T follicular helper cell (primary cell): ENCODE measurements around the gene TSR2.
A peak's percentile ranks its signal among the peaks of the same experiment; 100 is the strongest.

Experiments used
- DNase-seq: peaks from one replicate; pipeline ENCODE4 v3.0.0-alpha.2; 2020; ENCODE audit warnings: low read depth
- total RNA-seq, 2 experiments: gene quantifications; one replicate each; lab custom pipeline; 2026; lab: John Stamatoyannopoulos, UW

TSR2 gene
- total RNA-seq = 76.7 to 79.5 reads per million in 2 experiments

DNA sequence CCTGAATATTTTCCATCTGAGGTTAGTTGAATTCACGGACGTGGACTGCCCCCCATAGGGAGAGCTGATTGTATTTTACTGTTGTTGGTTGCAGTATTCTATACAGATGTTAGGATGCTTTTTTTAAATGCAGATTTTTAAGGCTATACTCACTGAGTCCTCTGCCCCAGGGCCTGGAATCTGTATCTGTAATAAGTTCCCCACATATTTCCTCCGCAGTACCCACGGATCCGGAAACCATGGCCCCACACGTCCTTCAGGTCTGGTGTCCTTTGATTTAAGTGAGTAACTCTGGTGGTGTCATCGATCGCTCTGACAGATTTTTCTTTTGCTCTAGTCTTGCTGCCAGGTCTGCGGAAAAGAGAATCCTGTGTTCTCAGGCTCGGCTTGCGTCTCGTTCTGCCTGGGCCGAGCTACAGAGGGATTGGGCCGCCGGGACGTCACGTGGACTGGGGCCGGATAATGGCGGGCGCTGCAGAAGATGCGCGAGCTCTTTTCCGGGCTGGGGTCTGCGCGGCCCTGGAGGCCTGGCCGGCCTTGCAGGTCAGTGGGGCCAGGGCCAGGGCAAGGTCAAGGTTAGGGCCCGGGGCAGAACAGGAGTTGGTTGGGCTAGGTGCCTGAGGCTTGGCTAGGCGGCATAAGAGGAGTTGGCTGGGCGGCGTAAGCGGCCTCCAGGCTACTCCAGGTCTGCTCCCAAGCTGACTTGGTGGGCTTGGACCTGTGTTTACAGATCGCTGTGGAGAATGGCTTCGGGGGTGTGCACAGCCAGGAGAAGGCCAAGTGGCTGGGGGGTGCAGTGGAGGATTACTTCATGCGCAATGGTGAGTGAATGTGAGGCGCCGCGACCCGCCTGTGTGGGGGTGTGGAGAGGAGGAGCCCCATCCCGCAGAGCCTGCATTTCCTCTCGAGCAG lies at the start of gene TSR2:
Gene TSR2 (plus strand): TSS at position 445 of the 912 bp plus-strand sequence. CDS start 18 bp downstream, at position 463.
- DNase-seq = peak; percentile 69

GRCh38 chrX:54397113-54397512 lies 43.1 kb upstream of the TSR2 start:
- no peak for DNase-seq

DNA sequence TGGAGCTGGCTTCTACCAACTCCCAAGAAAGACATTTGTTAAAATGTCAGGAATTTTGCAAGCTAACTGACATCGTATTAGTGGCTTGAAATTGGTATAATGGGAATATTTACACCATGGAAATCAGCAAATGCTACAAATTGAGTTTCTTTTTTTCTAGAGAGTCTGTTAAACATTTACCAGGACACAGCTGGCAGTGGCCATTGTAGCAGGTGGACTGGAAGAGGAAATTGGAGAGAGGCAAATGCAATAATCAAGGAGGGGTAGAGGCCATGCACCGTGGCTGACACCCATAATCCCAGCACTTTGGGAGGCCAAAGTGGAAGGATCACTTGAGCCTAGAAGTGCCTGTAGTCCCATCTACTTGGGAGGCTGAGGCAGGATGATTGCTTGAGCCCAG lies 32.9 kb upstream of the TSR2 start:
- no peak for DNase-seq

GRCh38 chrX:54411732-54412131 lies 28.5 kb upstream of the TSR2 start:
- no peak for DNase-seq

- DNase-seq = no peak
Observed at GRCh38 chrX:54413753-54414152, 26.5 kb upstream of the TSR2 start.

GRCh38 chrX:54415534-54416350 lies 24.5 kb upstream of the TSR2 start:
- DNase-seq = no peak

DNA sequence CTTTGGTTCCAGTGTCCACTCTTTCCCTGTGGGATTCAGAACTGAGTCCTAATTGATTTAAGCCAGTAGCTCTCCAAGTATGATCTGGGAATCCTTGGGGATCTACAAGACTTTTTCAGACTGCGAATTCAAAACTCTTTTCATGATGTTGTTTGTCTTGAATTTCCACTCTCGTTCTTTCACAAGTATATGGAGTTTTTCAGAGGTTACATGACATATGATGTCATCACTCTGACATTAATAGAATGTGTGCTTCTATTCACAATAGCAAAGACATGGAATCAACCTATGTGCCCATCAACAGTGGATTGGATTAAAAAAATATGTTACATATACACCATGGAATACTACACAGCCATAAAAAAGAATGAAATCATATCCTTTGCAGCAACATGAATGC lies 23.2 kb upstream of the TSR2 start:
- DNase-seq = no peak

DNA sequence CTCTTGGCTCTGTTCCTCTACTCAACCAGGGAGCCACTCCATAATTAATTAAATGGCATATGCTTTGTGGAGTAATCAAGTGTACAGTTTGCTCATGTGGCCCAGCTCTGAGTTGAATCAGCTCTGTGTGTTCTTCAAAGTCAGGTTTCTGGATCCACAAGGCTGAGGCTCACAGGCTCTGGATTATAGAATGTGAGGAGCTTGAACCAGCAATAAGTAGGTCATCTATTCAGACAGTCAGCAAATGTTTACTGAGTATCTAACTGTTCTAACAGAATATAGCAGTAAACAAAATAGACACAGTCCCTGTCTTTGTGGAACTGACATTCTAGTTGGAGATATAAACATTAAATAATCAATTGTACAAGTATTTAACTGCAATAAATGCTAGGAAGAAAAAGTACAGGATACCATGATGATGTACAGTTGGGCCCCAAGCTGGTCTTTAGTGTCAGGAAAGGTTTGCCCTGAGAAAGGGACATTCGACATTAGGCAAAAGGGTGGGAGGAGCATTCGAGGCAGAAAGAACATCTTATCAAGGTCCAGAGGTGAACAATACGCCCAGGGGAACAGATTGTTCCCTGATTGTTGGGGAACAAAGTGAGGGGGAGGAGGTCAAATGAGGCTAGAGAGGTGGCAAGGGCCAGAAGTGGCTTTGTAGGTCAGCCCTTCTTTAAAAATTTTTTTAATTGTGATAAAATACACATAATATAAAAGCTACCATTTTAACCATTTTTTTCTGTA lies 20.5 kb upstream of the TSR2 start:
- DNase-seq = no peak

DNA sequence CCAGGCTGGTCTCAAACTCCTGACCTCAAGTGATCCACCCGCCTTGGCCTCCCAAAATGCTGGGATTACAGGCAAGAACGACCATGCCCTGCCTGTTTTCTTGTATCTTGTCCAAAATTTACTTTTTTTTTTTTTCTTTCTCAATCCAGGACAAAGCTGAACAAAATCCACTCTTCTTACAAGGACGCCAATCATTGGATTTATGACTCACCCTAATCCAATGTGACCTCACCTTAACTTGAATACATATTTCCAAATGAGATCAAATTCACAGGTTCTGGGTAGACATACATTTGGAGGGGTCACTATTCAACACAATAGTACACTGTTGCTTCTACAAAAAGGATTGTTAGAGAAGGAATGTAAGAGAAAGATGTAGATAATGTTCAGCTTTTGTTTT lies 18.0 kb upstream of the TSR2 start:
- no peak for DNase-seq

DNA sequence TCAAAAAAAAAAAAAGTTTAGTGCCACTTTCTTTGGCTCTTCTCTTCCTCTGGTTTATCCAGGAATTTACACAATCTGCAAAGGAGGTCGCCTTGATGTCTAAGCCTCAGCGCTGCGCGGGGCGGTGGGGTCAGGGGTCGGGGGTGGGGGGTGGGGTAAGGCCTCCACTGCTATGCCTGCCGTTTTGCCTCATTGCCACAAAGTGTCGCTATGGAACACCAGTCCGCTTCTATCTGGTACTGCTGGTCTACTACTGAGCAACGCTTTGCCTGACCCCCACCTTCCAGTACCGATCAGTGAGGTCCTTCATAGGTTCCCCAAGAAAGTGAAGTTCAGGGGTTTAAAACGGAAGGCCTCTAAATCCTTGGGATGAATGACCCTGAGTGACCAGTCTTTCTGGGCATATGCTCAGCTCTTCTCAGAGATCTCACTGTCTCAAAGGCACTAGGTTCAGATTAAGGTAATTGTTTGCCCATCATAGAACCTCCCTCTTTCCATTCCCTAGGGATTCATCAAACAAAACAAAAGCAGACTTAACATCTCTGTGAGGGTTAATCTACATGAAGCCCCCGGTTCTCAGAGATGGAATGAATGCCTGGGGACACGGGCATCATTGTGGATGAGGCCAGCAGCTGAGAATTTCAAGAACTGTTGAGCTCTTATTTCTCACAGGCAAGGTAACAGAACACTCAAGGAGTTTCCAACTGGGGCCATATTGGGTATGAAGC lies 16.9 kb upstream of the TSR2 start:
- no peak for DNase-seq

DNA sequence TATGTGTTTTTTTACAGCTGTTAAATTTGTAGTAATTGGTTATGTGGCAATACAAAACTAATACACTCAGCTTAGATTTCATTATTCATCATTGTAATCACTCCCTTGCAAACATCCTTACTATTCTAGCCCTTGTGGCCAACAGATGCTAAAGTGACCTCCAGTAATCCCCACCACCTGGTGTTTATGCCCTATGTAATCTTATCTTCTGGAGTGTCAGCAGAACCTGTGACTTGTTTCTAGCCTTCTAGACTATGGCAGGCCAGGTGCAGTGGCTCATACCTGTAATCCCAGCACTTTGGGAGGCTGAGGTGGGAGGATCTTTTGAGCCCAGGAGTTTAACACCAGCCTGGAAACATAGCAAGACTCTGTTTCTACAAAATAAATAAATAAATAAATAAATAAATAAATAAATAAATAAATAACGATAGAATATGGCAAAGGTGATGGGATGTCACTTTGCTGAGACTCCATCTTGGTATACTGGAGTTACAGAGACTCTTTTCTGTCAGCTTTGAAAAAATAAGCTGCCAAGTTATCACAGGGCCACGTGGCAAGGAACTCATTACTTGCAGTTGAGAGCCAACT lies 12.3 kb upstream of the TSR2 start:
- DNase-seq = no peak

DNA sequence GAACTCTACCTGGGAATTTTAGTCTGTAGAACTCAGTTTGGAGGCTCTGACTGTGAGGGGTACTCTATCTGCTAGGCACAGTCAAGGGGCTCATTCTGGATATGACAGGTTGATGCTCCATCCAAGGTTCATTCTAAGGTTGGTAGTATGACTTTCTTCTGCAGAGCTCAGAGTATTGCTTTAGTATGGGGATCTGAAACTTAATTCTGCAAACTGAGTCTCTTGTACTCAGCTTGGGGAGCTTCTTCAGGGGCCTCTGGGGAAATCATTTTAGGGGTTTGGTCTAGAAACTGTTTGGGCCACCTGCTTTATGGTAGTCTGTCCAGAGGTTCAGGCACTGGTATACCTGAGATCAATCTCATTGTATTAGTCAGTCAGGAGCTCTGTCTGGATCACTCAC lies 9.7 kb upstream of the TSR2 start:
- no peak for DNase-seq

- no peak for DNase-seq
Observed at GRCh38 chrX:54435121-54435520, 5.1 kb upstream of the TSR2 start.

GRCh38 chrX:54442790-54443189 lies 2.6 kb downstream of the TSR2 start:
- no peak for DNase-seq

- DNase-seq = no peak
Observed at GRCh38 chrX:54444752-54445151, 4.5 kb downstream of the TSR2 start.

GRCh38 chrX:54446084-54446483 lies 5.9 kb downstream of the TSR2 start:
- no peak for DNase-seq

DNA sequence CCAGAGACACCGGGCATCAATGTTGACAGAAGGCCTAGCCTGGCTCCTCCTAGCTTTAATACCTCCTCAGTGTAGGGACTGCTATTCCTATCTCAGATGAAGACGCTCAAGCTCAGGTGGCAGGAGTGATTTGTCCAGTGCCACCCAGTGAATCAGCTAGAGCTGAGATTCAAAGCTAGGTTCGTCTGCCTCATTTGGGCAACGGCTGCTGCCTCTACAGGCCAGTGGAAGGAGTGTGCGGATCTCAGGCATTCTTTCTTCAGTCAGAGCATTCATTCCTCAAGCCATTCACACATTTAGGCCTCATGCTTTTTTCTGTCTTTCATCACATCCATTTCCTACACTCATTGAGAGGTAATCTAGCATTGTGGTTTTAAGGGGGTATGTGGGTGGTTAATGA lies 7.3 kb downstream of the TSR2 start:
- DNase-seq = no peak

GRCh38 chrX:54449929-54450328 lies 9.7 kb downstream of the TSR2 start:
- DNase-seq = no peak

- no peak for DNase-seq
Observed at GRCh38 chrX:54452920-54453319, 12.7 kb downstream of the TSR2 start.

- no peak for DNase-seq
Observed at GRCh38 chrX:54470054-54470760, 30.0 kb downstream of the TSR2 start.
